ENCODE measurements around the gene DHX58.

GRCh38 chr17:42159796-42160530, 47.4 kb upstream of the DHX58 start:
- TF ChIP-seq EZH2phosphoT487 (IDR thresholded peaks at IDR 0.05; ENCODE audit: low read depth) (no peak), CTCF (IDR thresholded peaks at IDR 0.05; ENCODE audit: low read depth, low read length) (no peak)
